Left ventricle myocardium inferior (tissue), 1 donor: ENCODE results near the gene SCARB2. TPM values are rescaled to one million over a fixed set of nuclear protein-coding genes. Genes with fewer than 3 reads are reported as not detected.
A peak's percentile ranks its signal among the peaks of the same experiment; 100 is the strongest.

ENCODE experiments used
- DNase-seq: peaks from one replicate; pipeline ENCODE4 v3.0.0-alpha.2; 2020
- H3K27ac ChIP-seq: fragments of 200-600 bp; replicated peaks from 2 replicates; pipeline ENCODE4 v1.8.0; 2021
- H3K27me3 ChIP-seq: fragments of 200-600 bp; 2 replicates; pipeline ENCODE4 v1.8.0; 2021; ENCODE audit warnings: low read depth
- H3K36me3 ChIP-seq: fragments of 200-600 bp; 2 replicates; pipeline ENCODE4 v1.8.0; 2021
- H3K4me1 ChIP-seq: fragments of 200-600 bp; 2 replicates; pipeline ENCODE4 v1.8.0; 2021
- H3K4me3 ChIP-seq: fragments of 200-600 bp; 2 replicates; pipeline ENCODE4 v1.8.0; 2021; ENCODE audit warnings: mild to moderate bottlenecking, moderate library complexity
- H3K9me3 ChIP-seq: fragments of 200-600 bp; replicated peaks from 2 replicates; pipeline ENCODE4 v1.8.0; 2021
- intact Hi-C: fragments of 100-400 bp; cut with micrococcal nuclease; formaldehyde crosslinking; loops from one replicate; pipeline ENCODE4 v1.11.0; 2022
- total RNA-seq: library from RNA; stranded (reverse); fragmentation: NEBNext Ultra II Directional; extraction: Animal tissue kit (Norgen Biotek cat#: 25700); gene quantifications from one replicate; pipeline ENCODE4 v1.2.1, GENCODE V29; 2021
- TF ChIP-seq, protein P1 (sequence below): fragments of 200-600 bp; IDR thresholded peaks from 2 replicates; pipeline ENCODE4 v1.8.0; 2021; ENCODE audit warnings: antibody characterized with exemption, mild to moderate bottlenecking, borderline replicate concordance
- donor health status: DM: no; HTN: yes; CAD: no; lungs with severe emphysema.

Gene SCARB2
- total RNA-seq, 1 donor from 2014 or later = 87.4 TPM

DNA sequence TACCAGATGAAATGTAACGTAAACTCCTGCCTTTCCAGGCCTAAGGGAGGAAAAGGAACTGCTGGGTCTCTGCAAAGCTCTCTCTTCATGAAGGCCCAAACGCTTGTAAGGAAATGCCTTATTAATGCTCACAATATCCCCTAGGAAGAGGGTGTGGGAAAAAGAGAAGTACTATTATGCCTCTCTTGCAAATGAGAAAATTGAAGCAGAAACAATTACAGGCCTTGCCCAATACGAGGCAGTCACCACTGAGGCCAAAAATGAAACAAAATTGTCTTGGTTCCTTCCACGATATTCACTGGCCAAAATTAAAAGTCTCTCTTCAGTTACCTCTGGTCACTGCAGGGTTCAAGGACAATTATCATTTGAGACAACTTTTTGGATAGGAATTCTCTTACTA, 3.2 kb downstream of the SCARB2 start:
- Histone ChIP-seq H3K4me3 (peak overlapping the region; percentile 91), H3K27ac (peak overlapping the region; percentile 99), H3K27me3 (no peaks in the 10 kb centered on the region), H3K4me1 (peaks cover 94% of the 10 kb centered on the region), H3K9me3 (no peaks in the 10 kb centered on the region), H3K36me3 (no peaks in the 10 kb centered on the region)
- TF ChIP-seq, protein P1, sequence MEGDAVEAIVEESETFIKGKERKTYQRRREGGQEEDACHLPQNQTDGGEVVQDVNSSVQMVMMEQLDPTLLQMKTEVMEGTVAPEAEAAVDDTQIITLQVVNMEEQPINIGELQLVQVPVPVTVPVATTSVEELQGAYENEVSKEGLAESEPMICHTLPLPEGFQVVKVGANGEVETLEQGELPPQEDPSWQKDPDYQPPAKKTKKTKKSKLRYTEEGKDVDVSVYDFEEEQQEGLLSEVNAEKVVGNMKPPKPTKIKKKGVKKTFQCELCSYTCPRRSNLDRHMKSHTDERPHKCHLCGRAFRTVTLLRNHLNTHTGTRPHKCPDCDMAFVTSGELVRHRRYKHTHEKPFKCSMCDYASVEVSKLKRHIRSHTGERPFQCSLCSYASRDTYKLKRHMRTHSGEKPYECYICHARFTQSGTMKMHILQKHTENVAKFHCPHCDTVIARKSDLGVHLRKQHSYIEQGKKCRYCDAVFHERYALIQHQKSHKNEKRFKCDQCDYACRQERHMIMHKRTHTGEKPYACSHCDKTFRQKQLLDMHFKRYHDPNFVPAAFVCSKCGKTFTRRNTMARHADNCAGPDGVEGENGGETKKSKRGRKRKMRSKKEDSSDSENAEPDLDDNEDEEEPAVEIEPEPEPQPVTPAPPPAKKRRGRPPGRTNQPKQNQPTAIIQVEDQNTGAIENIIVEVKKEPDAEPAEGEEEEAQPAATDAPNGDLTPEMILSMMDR = no peak
- intact Hi-C loops = no loop called here
- no peak for DNase-seq

DNA sequence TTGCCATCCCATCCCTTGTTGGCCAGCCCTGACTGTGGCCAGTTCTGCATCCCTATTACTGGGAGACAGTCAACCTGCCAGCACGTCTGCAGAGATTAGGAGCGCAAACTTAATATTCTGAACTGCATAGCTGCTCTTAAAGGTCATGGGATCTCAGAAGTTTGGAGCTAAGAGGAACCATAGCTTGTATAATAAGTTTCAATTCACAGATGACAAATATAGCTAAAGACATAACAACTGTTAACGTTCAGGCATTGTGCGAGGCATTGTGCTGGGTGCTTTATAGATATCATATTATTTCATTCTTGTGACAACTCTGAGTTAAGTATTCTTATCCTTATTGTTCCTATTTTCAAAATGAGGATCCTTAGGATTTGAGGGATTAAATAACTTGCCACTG, 3.7 kb downstream of the SCARB2 start:
- no peaks in the 10 kb centered on the region for H3K9me3 ChIP-seq
- H3K27ac ChIP-seq = peak overlapping the region; percentile 99
- H3K4me1 ChIP-seq = peaks cover 96% of the 10 kb centered on the region
- no peaks in the 10 kb centered on the region for H3K27me3 ChIP-seq
- no peaks in the 10 kb centered on the region for H3K36me3 ChIP-seq
- intact Hi-C loops = no loop called here
- TF ChIP-seq, protein P1 = no peak
- peak overlapping the region; percentile 91 for H3K4me3 ChIP-seq
- DNase-seq = no peak

DNA sequence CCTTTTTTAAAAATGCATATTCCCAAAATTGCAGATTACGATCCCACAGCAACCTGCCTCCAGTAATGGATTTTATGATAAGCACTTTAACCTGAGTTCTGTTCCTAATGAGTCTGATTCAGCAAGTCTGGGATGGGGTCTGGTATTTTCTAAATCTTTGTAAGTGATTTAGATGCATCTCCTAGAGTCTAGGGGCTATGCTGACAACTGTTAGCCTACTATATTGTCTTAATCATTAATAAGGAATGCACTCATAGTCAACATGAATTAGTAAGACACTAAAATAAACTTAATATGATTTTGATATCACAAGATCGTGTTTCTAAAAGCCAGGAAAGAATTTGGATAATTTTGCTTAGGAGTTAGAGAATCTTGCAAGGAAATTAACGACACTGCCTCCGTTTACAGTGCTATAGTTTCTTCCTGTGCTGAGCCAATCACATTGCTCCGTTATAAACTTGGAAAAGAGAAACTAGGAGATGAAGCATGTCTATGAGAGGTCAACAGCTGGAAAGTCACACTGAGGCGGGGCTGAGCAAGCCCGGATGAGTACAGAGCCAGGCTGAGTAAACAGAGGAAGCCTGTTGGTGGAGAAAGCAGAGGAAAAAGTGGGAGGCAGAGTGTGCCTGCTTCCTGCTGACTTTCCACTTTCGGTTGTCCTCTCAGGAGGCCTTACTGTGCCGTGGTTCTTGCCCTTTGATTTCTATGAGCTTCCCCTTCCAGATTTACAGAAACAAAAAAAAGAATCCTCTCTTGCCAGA, 5.4 kb downstream of the SCARB2 start:
- Histone ChIP-seq H3K27ac (peak overlapping the region; percentile 99), H3K4me3 (peak overlapping the region; percentile 51), H3K9me3 (no peaks in the 10 kb centered on the region), H3K4me1 (peaks cover 98% of the 10 kb centered on the region), H3K27me3 (no peaks in the 10 kb centered on the region), H3K36me3 (no peaks in the 10 kb centered on the region)
- TF ChIP-seq, protein P1 = no peak
- peak; percentile 80 for DNase-seq
- intact Hi-C loops = no loop called here

DNA sequence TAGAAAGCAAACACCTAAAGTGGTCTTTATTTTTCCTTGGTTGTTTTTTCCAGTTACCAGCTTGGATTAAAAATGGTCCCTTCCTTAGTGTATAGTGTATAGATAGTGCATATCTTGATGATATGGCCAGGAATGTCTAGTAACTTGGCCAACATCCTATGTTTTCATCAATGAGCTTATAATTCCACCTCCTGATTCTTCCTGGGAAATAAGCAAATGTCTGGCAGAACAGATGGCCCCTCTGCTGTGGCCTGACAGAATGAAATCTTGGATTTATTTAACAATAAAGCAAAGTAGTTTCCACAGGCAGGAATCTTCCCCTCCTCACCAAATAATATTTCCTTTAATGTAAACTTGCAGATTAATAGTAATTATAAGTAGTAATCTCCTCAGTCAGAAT, 6.1 kb downstream of the SCARB2 start:
- peak overlapping the region; percentile 51 for H3K4me3 ChIP-seq
- DNase-seq = no peak

DNA sequence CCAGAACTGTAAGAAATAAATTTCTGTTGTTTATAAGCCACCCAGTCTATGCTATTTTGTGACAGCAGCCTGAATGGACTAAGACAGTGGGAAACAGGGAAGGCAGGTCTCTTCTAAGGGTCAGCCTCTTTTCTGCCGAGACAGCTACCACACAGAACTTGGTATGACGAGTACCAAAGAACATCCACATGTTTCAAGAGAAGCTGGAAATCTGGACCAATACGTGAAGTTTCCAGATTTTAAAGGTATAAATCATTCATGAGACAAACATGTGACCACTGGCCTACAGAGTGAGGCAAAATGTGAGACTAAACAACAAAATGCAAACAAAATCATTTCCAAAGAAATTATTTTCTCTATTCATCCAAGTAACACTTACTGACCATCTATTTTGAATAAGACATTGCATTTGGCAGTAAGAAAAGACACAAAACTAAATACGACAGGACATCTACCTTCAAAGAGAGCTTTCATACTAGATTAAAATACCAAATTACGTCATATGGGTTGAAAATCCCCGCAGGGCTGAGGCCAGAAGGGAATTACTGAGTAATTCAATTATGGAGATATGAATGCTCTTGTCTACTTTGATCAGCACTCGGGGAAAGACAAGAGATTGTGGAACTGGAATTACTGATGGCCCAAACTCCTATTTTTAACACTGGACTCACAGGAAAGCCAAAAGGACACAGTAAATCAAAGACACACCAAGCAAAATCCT, 7.2 kb downstream of the SCARB2 start:
- Histone ChIP-seq H3K4me1 (peaks cover 90% of the 10 kb centered on the region), H3K36me3 (no peaks in the 10 kb centered on the region), H3K27me3 (no peaks in the 10 kb centered on the region), H3K9me3 (no peaks in the 10 kb centered on the region), H3K4me3 (peak overlapping the region; percentile 25), H3K27ac (peak overlapping the region; percentile 99)
- intact Hi-C loops = no loop called here
- no peak for DNase-seq
- TF ChIP-seq, protein P1 = no peak

More for the DNA sequence above, 6.1 kb downstream of the SCARB2 start:
- peaks cover 98% of the 10 kb centered on the region for H3K4me1 ChIP-seq
- no peaks in the 10 kb centered on the region for H3K9me3 ChIP-seq
- intact Hi-C loops = no loop called here
- no peaks in the 10 kb centered on the region for H3K27me3 ChIP-seq
- no peaks in the 10 kb centered on the region for H3K36me3 ChIP-seq
- TF ChIP-seq, protein P1 = no peak
- H3K27ac ChIP-seq = peak overlapping the region; percentile 99
